Measurements from ENCODE around the gene EDEM3. TPM values are rescaled to one million over a fixed set of nuclear protein-coding genes. Genes with fewer than 3 reads are reported as not detected.

EDEM3 gene
- total RNA-seq, 1 donor from 2014 or later: 24.2 TPM

DNA sequence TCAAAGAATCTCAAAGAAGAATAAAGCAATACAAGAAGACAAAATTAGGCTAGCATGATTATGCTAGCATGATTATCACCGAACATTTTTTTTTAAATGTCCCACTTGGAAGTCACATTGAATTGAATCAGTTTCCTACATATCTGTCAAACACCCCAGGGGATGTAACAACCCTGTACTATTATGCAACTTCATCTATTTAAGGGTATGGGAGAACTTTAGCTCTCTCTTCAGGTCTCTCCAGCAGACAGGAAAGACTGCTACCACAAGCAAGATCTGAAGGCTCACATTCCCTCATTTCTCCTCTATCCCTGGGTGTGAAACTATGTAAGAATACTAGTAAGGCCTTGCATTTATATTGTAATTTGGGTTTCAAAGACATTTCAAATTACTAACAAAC, 52.8 kb downstream of the EDEM3 start:
- no peaks in the 10 kb centered on the region for H3K4me1 Mint-ChIP-seq (ENCODE audit: unreplicated experiment)
- DNase-seq (ENCODE audit: low spot score): no peak
- H3K36me3 Mint-ChIP-seq (ENCODE audit: low read depth, unreplicated experiment): no peaks in the 10 kb centered on the region
- H3K4me3 Mint-ChIP-seq (ENCODE audit: unreplicated experiment): no peak overlapping the region
- H3K27me3 Mint-ChIP-seq (ENCODE audit: unreplicated experiment): no peaks in the 10 kb centered on the region
- no peaks in the 10 kb centered on the region for H3K9me3 Mint-ChIP-seq (ENCODE audit: unreplicated experiment)
- TF ChIP-seq, protein P1, sequence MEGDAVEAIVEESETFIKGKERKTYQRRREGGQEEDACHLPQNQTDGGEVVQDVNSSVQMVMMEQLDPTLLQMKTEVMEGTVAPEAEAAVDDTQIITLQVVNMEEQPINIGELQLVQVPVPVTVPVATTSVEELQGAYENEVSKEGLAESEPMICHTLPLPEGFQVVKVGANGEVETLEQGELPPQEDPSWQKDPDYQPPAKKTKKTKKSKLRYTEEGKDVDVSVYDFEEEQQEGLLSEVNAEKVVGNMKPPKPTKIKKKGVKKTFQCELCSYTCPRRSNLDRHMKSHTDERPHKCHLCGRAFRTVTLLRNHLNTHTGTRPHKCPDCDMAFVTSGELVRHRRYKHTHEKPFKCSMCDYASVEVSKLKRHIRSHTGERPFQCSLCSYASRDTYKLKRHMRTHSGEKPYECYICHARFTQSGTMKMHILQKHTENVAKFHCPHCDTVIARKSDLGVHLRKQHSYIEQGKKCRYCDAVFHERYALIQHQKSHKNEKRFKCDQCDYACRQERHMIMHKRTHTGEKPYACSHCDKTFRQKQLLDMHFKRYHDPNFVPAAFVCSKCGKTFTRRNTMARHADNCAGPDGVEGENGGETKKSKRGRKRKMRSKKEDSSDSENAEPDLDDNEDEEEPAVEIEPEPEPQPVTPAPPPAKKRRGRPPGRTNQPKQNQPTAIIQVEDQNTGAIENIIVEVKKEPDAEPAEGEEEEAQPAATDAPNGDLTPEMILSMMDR (IDR thresholded peaks at IDR 0.05; ENCODE audit: unreplicated experiment): no peak
- no peak overlapping the region for H3K27ac Mint-ChIP-seq (ENCODE audit: unreplicated experiment)

DNA sequence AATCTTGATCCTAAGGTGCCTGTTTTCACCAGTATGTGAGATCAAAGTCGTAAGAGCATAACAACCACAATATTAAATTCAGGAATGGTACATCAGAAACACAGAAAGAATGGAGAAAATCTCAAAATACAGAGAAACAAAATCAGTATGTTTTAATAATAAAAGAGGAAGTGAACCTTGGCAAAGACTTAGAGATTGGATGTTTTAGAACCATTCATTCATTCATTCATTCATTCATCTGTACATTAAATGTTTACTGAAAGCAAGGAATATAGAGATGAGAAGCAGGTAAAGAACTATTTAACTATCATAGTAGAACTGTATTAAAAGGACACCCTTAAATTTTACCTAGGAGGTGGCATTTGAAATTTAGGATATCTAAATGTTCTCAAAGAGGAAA, 55.7 kb downstream of the EDEM3 start:
- TF ChIP-seq, protein P1 (IDR thresholded peaks at IDR 0.05; ENCODE audit: unreplicated experiment): no peak

GRCh38 chr1:184698016-184698415, 56.6 kb downstream of the EDEM3 start:
- TF ChIP-seq, protein P1 (IDR thresholded peaks at IDR 0.05; ENCODE audit: unreplicated experiment): no peak
- no peaks in the 10 kb centered on the region for H3K36me3 Mint-ChIP-seq (ENCODE audit: low read depth, unreplicated experiment)
- no peak for DNase-seq (ENCODE audit: low spot score)
- H3K4me1 Mint-ChIP-seq (ENCODE audit: unreplicated experiment): peaks cover 3% of the 10 kb centered on the region
- no peak overlapping the region for H3K27ac Mint-ChIP-seq (ENCODE audit: unreplicated experiment)
- H3K4me3 Mint-ChIP-seq (ENCODE audit: unreplicated experiment): no peak overlapping the region
- H3K9me3 Mint-ChIP-seq (ENCODE audit: unreplicated experiment): no peaks in the 10 kb centered on the region
- no peaks in the 10 kb centered on the region for H3K27me3 Mint-ChIP-seq (ENCODE audit: unreplicated experiment)

More for the DNA sequence above, 55.7 kb downstream of the EDEM3 start:
- H3K9me3 Mint-ChIP-seq (ENCODE audit: unreplicated experiment): no peaks in the 10 kb centered on the region
- H3K27ac Mint-ChIP-seq (ENCODE audit: unreplicated experiment): no peak overlapping the region
- H3K4me1 Mint-ChIP-seq (ENCODE audit: unreplicated experiment): peaks cover 3% of the 10 kb centered on the region
- DNase-seq (ENCODE audit: low spot score): no peak
- H3K4me3 Mint-ChIP-seq (ENCODE audit: unreplicated experiment): no peak overlapping the region
- H3K27me3 Mint-ChIP-seq (ENCODE audit: unreplicated experiment): no peaks in the 10 kb centered on the region
- H3K36me3 Mint-ChIP-seq (ENCODE audit: low read depth, unreplicated experiment): no peaks in the 10 kb centered on the region

- Mint-ChIP-seq H3K9me3 (ENCODE audit: unreplicated experiment) (no peaks in the 10 kb centered on the region), H3K27me3 (ENCODE audit: unreplicated experiment) (no peaks in the 10 kb centered on the region), H3K4me1 (ENCODE audit: unreplicated experiment) (peaks cover 3% of the 10 kb centered on the region), H3K27ac (ENCODE audit: unreplicated experiment) (no peak overlapping the region), H3K4me3 (ENCODE audit: unreplicated experiment) (no peak overlapping the region), H3K36me3 (ENCODE audit: low read depth, unreplicated experiment) (no peaks in the 10 kb centered on the region)
- TF ChIP-seq, protein P1 (IDR thresholded peaks at IDR 0.05; ENCODE audit: unreplicated experiment): no peak
- no peak for DNase-seq (ENCODE audit: low spot score)
Observed at GRCh38 chr1:184696403-184696802, 58.3 kb downstream of the EDEM3 start.

GRCh38 chr1:184695023-184695422, 59.6 kb downstream of the EDEM3 start:
- no peak overlapping the region for H3K4me3 Mint-ChIP-seq (ENCODE audit: unreplicated experiment)
- DNase-seq (ENCODE audit: low spot score): no peak
- no peak overlapping the region for H3K27ac Mint-ChIP-seq (ENCODE audit: unreplicated experiment)
- peaks cover 3% of the 10 kb centered on the region for H3K4me1 Mint-ChIP-seq (ENCODE audit: unreplicated experiment)
- no peaks in the 10 kb centered on the region for H3K27me3 Mint-ChIP-seq (ENCODE audit: unreplicated experiment)
- TF ChIP-seq, protein P1 (IDR thresholded peaks at IDR 0.05; ENCODE audit: unreplicated experiment): no peak
- no peaks in the 10 kb centered on the region for H3K36me3 Mint-ChIP-seq (ENCODE audit: low read depth, unreplicated experiment)
- H3K9me3 Mint-ChIP-seq (ENCODE audit: unreplicated experiment): no peaks in the 10 kb centered on the region

Measured in endothelial cell (in vitro differentiated cells).